OCI-LY3 (cell line): ENCODE results near the gene WNT10A.

Experiments used
- CTCF ChIP-seq: fragments of 200-600, 300-600 bp; sonication (generic); IDR thresholded peaks from 2 replicates; pipeline ENCODE4 v1.5.1; 2014; ENCODE audit warnings: antibody characterized with exemption, low read length, low read depth
- EZH2phosphoT487 ChIP-seq: fragments of 200-600 bp; shearing (Covaris generic); IDR thresholded peaks from 2 replicates; pipeline ENCODE4 v1.6.1; 2018; ENCODE audit warnings: antibody characterized with exemption, mixed run types, low read depth

- TF ChIP-seq CTCF = no peak
- no peak for TF ChIP-seq EZH2phosphoT487
Measured at GRCh38 chr2:218856167-218856895, 24.3 kb upstream of the WNT10A start.
